ENCODE data around the gene RCSD1.

The RCSD1 gene

DNA sequence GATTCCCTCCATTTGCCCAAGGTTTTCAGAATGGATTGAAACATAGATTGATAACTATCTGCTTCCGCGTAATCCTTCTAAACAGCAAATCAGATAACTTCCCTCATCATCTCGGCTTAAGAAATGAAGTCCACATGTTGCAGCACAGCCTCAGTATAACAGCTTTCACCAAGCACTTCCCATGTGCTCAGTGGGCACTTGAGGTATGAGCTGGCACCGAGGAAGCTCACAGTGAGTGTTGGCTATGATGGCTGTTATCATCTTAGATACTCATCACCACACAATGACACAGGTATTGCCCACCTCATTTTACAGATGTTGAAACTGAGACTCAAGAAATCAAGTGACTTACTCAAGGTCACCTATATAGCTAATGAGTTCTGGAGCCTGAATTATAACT is 43.2 kb downstream of the RCSD1 start:
- H3K27me3 ChIP-seq (ENCODE audit: low read length) = no peaks in the 10 kb centered on the region
- TF ChIP-seq, protein P1, sequence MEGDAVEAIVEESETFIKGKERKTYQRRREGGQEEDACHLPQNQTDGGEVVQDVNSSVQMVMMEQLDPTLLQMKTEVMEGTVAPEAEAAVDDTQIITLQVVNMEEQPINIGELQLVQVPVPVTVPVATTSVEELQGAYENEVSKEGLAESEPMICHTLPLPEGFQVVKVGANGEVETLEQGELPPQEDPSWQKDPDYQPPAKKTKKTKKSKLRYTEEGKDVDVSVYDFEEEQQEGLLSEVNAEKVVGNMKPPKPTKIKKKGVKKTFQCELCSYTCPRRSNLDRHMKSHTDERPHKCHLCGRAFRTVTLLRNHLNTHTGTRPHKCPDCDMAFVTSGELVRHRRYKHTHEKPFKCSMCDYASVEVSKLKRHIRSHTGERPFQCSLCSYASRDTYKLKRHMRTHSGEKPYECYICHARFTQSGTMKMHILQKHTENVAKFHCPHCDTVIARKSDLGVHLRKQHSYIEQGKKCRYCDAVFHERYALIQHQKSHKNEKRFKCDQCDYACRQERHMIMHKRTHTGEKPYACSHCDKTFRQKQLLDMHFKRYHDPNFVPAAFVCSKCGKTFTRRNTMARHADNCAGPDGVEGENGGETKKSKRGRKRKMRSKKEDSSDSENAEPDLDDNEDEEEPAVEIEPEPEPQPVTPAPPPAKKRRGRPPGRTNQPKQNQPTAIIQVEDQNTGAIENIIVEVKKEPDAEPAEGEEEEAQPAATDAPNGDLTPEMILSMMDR (IDR thresholded peaks at IDR 0.05; ENCODE audit: insufficient read depth, low read length, poor library complexity, severe bottlenecking) = no peak
- no peak for TF ChIP-seq EZH2phosphoT487 (conservative IDR thresholded peaks at IDR 0.05; ENCODE audit: low read length)
- no peaks in the 10 kb centered on the region for H3K79me2 ChIP-seq (ENCODE audit: insufficient read depth, low read length)
- H3K4me3 ChIP-seq (ENCODE audit: insufficient read depth, low read length, poor library complexity, severe bottlenecking) = no peak overlapping the region
- no peaks in the 10 kb centered on the region for H3K9me3 ChIP-seq (ENCODE audit: insufficient read depth, low read length)
- H2AFZ ChIP-seq (ENCODE audit: low read depth, low read length, severe bottlenecking) = no peak overlapping the region
- no peak overlapping the region for H3K9ac ChIP-seq (ENCODE audit: low read length)
- no peak overlapping the region for H3K4me2 ChIP-seq (ENCODE audit: low read depth, low read length, poor library complexity, severe bottlenecking)
- no peak overlapping the region for H3K27ac ChIP-seq (ENCODE audit: low read depth, low read length)
- H4K20me1 ChIP-seq (ENCODE audit: low read depth, low read length) = 0 out of 2 replicates have a peak, but pooled peaks cover 5% of the 10 kb centered on the region
- no peaks in the 10 kb centered on the region for H3K36me3 ChIP-seq (ENCODE audit: low read length)
- no peaks in the 10 kb centered on the region for H3K9me2 ChIP-seq (replicated peaks; ENCODE audit: insufficient read depth, low read length)
- no peaks in the 10 kb centered on the region for H3F3A ChIP-seq (ENCODE audit: insufficient read depth)

DNA sequence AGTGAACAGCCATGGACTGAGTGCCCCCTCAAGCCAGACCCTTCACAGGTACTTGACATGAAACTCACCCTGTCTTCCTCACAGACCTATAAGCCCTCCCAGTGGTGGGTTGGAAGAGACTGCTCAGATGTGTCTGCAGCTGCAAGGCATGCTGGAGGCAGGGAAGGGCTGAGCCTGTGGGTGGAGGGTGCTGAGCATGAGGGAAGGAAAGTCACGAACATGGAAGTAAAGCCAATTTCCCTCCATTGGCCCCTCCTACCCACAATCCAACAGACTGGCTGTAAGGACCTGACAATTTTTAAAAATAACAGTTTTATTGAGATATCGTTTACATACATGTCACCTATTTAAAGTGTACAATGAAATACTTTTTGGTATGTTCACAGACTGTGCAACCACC is 44.1 kb downstream of the RCSD1 start:
- no peaks in the 10 kb centered on the region for H3K79me2 ChIP-seq (ENCODE audit: insufficient read depth, low read length)

DNA sequence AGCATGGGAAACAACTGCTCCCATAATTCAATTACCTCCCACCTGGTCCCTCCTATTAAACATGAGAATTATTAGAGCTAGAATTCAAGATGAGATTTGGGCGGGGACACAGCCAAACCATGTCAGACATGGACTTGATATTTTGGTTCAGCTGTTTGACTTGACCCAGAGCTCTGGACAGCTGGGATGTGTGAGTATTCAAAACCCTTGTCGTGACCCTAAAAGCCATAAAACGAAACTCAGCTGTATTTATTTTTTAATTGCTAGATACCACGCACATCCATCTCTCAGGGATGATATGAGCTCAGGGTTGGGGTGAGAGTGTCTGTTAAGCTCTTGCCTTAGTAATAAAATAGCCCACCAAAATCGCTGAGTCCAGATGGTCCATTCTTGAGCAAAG is 45.4 kb downstream of the RCSD1 start:
- Histone ChIP-seq H2AFZ (ENCODE audit: low read depth, low read length, severe bottlenecking) (no peak overlapping the region), H3K79me2 (ENCODE audit: insufficient read depth, low read length) (no peaks in the 10 kb centered on the region), H3K4me3 (ENCODE audit: insufficient read depth, low read length, poor library complexity, severe bottlenecking) (no peak overlapping the region), H3K27ac (ENCODE audit: low read depth, low read length) (no peak overlapping the region), H3K9me3 (ENCODE audit: insufficient read depth, low read length) (no peaks in the 10 kb centered on the region), H3F3A (ENCODE audit: insufficient read depth) (no peaks in the 10 kb centered on the region), H3K9ac (ENCODE audit: low read length) (no peak overlapping the region), H3K36me3 (ENCODE audit: low read length) (no peaks in the 10 kb centered on the region), H3K27me3 (ENCODE audit: low read length) (no peaks in the 10 kb centered on the region), H3K4me2 (ENCODE audit: low read depth, low read length, poor library complexity, severe bottlenecking) (no peak overlapping the region), H3K9me2 (replicated peaks; ENCODE audit: insufficient read depth, low read length) (no peaks in the 10 kb centered on the region), H4K20me1 (ENCODE audit: low read depth, low read length) (no peaks in the 10 kb centered on the region)
- TF ChIP-seq EZH2phosphoT487 (conservative IDR thresholded peaks at IDR 0.05; ENCODE audit: low read length) = no peak
- TF ChIP-seq, protein P1 (IDR thresholded peaks at IDR 0.05; ENCODE audit: insufficient read depth, low read length, poor library complexity, severe bottlenecking) = no peak

More for the DNA sequence above, 44.1 kb downstream of the RCSD1 start:
- no peaks in the 10 kb centered on the region for H3K9me3 ChIP-seq (ENCODE audit: insufficient read depth, low read length)
- H3K9me2 ChIP-seq (replicated peaks; ENCODE audit: insufficient read depth, low read length) = no peaks in the 10 kb centered on the region
- H3K4me2 ChIP-seq (ENCODE audit: low read depth, low read length, poor library complexity, severe bottlenecking) = no peak overlapping the region
- H3F3A ChIP-seq (ENCODE audit: insufficient read depth) = no peaks in the 10 kb centered on the region
- H4K20me1 ChIP-seq (ENCODE audit: low read depth, low read length) = 0 out of 2 replicates have a peak, but pooled peaks cover under 1% of the 10 kb centered on the region
- no peak overlapping the region for H3K9ac ChIP-seq (ENCODE audit: low read length)
- no peak overlapping the region for H3K4me3 ChIP-seq (ENCODE audit: insufficient read depth, low read length, poor library complexity, severe bottlenecking)
- H3K27me3 ChIP-seq (ENCODE audit: low read length) = no peaks in the 10 kb centered on the region
- no peak overlapping the region for H3K27ac ChIP-seq (ENCODE audit: low read depth, low read length)
- TF ChIP-seq EZH2phosphoT487 (conservative IDR thresholded peaks at IDR 0.05; ENCODE audit: low read length) = no peak
- TF ChIP-seq, protein P1 (IDR thresholded peaks at IDR 0.05; ENCODE audit: insufficient read depth, low read length, poor library complexity, severe bottlenecking) = no peak
- no peaks in the 10 kb centered on the region for H3K36me3 ChIP-seq (ENCODE audit: low read length)
- H2AFZ ChIP-seq (ENCODE audit: low read depth, low read length, severe bottlenecking) = no peak overlapping the region
